Measurements from ENCODE around the gene ADAM10.

ADAM10 gene

GRCh38 chr15:58686286-58686685 is 63.2 kb downstream of the ADAM10 start:
- DNase-seq (ENCODE audit: low read depth): no peak
- no peak overlapping the region for H3K4me3 ChIP-seq (ENCODE audit: low read depth, low read length)
- TF ChIP-seq CTCF (IDR thresholded peaks at IDR 0.05; ENCODE audit: insufficient read depth, low read depth, low read length, missing control alignments): no peak

- no peak for DNase-seq (ENCODE audit: low read depth)
These were observed 64.8 kb downstream of the ADAM10 start for GRCh38 chr15:58684751-58685150.

GRCh38 chr15:58684036-58684710 is 65.3 kb downstream of the ADAM10 start:
- no peak for DNase-seq (ENCODE audit: low read depth)
- TF ChIP-seq CTCF (IDR thresholded peaks at IDR 0.05; ENCODE audit: insufficient read depth, low read depth, low read length, missing control alignments): no peak
- no peak overlapping the region for H3K4me3 ChIP-seq (ENCODE audit: low read depth, low read length)

More at GRCh38 chr15:58684751-58685150, 64.8 kb downstream of the ADAM10 start:
- no peak for TF ChIP-seq CTCF (IDR thresholded peaks at IDR 0.05; ENCODE audit: insufficient read depth, low read depth, low read length, missing control alignments)
- no peak overlapping the region for H3K4me3 ChIP-seq (ENCODE audit: low read depth, low read length)

- DNase-seq (ENCODE audit: low read depth): no peak
- no peak for TF ChIP-seq CTCF (IDR thresholded peaks at IDR 0.05; ENCODE audit: insufficient read depth, low read depth, low read length, missing control alignments)
- H3K4me3 ChIP-seq (ENCODE audit: low read depth, low read length): no peak overlapping the region
These were observed 67.3 kb downstream of the ADAM10 start for GRCh38 chr15:58682234-58682633.

GRCh38 chr15:58678683-58679082 is 70.8 kb downstream of the ADAM10 start:
- no peak for TF ChIP-seq CTCF (IDR thresholded peaks at IDR 0.05; ENCODE audit: insufficient read depth, low read depth, low read length, missing control alignments)
- no peak overlapping the region for H3K4me3 ChIP-seq (ENCODE audit: low read depth, low read length)
- DNase-seq (ENCODE audit: low read depth): no peak

- TF ChIP-seq CTCF (IDR thresholded peaks at IDR 0.05; ENCODE audit: insufficient read depth, low read depth, low read length, missing control alignments): no peak
- H3K4me3 ChIP-seq (ENCODE audit: low read depth, low read length): no peak overlapping the region
- no peak for DNase-seq (ENCODE audit: low read depth)
These were observed 72.1 kb downstream of the ADAM10 start for GRCh38 chr15:58677426-58677825.

GRCh38 chr15:58676766-58677165 is 72.7 kb downstream of the ADAM10 start:
- no peak overlapping the region for H3K4me3 ChIP-seq (ENCODE audit: low read depth, low read length)
- TF ChIP-seq CTCF (IDR thresholded peaks at IDR 0.05; ENCODE audit: insufficient read depth, low read depth, low read length, missing control alignments): no peak
- no peak for DNase-seq (ENCODE audit: low read depth)
